ENCODE measurements around the gene EIF4EBP2. TPM values are rescaled to one million over a fixed set of nuclear protein-coding genes. Genes with fewer than 3 reads are reported as not detected.
A peak's percentile ranks its signal among the peaks of the same experiment; 100 is the strongest.

EIF4EBP2 gene
- total RNA-seq, 1 donor from 2014 or later, result 61.1 TPM

GRCh38 chr10:70378122-70378521, 25.8 kb upstream of the EIF4EBP2 start:
- DNase-seq (ENCODE audit: low read depth), result peak; percentile 100

GRCh38 chr10:70379581-70380176, 24.3 kb upstream of the EIF4EBP2 start:
- DNase-seq (ENCODE audit: low read depth), result no peak

GRCh38 chr10:70380350-70381135, 23.4 kb upstream of the EIF4EBP2 start:
- no peak for DNase-seq (ENCODE audit: low read depth)

- no peak for DNase-seq (ENCODE audit: low read depth)
Measured at GRCh38 chr10:70381471-70382421, 22.2 kb upstream of the EIF4EBP2 start.

- DNase-seq (ENCODE audit: low read depth), result no peak
Measured at GRCh38 chr10:70391654-70392053, 12.3 kb upstream of the EIF4EBP2 start.

GRCh38 chr10:70396140-70396539, 7.8 kb upstream of the EIF4EBP2 start:
- DNase-seq (ENCODE audit: low read depth), result no peak

- no peak for DNase-seq (ENCODE audit: low read depth)
Measured at GRCh38 chr10:70399177-70399576, 4.8 kb upstream of the EIF4EBP2 start.

GRCh38 chr10:70403483-70404035, 386 bp upstream of the EIF4EBP2 start:
- no peak for DNase-seq (ENCODE audit: low read depth)

- peak; percentile 14 for DNase-seq (ENCODE audit: low read depth)
Measured at GRCh38 chr10:70404787-70405036, 767 bp downstream of the EIF4EBP2 start.

GRCh38 chr10:70405037-70405824, 1.3 kb downstream of the EIF4EBP2 start:
- DNase-seq (ENCODE audit: low read depth), result peak; percentile 94

- no peak for DNase-seq (ENCODE audit: low read depth)
Measured at GRCh38 chr10:70409772-70410171, 5.8 kb downstream of the EIF4EBP2 start.

- DNase-seq (ENCODE audit: low read depth), result no peak
Measured at GRCh38 chr10:70410608-70411007, 6.7 kb downstream of the EIF4EBP2 start.

GRCh38 chr10:70412356-70412755, 8.4 kb downstream of the EIF4EBP2 start:
- no peak for DNase-seq (ENCODE audit: low read depth)

GRCh38 chr10:70417568-70417967, 13.6 kb downstream of the EIF4EBP2 start:
- DNase-seq (ENCODE audit: low read depth), result no peak

GRCh38 chr10:70418229-70418628, 14.3 kb downstream of the EIF4EBP2 start:
- DNase-seq (ENCODE audit: low read depth), result peak; percentile 51

- no peak for DNase-seq (ENCODE audit: low read depth)
Measured at GRCh38 chr10:70418713-70419112, 14.8 kb downstream of the EIF4EBP2 start.

- no peak for DNase-seq (ENCODE audit: low read depth)
Measured at GRCh38 chr10:70424320-70424719, 20.4 kb downstream of the EIF4EBP2 start.

GRCh38 chr10:70425096-70425495, 21.2 kb downstream of the EIF4EBP2 start:
- no peak for DNase-seq (ENCODE audit: low read depth)

- DNase-seq (ENCODE audit: low read depth), result no peak
Measured at GRCh38 chr10:70426823-70427222, 22.9 kb downstream of the EIF4EBP2 start.

- peak; percentile 62 for DNase-seq (ENCODE audit: low read depth)
Measured at GRCh38 chr10:70430493-70431445, 26.8 kb downstream of the EIF4EBP2 start.

Data from renal cortical epithelial cell (primary cell).